ENCODE measurements around the gene MTPN.

The MTPN gene, protein sequence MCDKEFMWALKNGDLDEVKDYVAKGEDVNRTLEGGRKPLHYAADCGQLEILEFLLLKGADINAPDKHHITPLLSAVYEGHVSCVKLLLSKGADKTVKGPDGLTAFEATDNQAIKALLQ

DNA sequence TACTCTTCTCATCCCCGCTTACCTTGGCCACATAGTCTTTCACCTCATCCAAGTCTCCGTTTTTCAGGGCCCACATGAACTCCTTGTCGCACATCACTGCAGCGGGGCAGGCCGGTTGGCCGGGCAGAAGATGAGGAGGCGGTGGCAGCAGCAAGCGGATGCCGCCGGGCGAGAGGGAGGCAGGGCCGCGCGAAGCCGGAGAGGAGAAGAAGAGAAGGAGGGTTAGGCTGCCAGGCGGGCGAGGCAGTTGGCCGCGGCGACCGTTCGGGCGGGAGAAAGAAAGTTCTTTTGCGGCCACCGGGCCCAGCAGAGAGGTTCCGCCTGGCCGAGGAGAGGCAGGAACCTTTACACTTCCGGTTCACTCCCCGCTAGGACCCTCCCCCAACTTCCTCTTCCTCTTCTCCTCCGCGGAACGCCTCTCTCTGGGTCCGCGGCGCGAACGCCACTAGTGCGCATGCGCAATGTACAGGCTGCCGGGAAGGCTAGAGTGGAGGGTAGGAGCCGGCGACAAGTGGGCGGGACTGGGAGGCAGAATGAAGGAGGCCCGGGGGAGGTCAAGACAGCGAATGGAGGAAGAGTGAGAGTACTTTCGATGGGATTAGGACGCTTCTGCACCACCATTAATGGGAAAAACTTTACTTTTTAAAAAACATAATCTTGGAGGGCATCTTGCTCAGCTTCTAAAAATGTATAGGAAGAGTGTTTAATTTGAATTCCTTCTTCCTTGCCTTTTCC, at the start of gene MTPN:
MTPN (minus strand) TSS at position 353 of the 735 bp plus-strand sequence; CDS start at position 94, 259 bp downstream.
- DNase-seq (ENCODE audit: low read depth, low spot score) = peak; percentile 90

DNA sequence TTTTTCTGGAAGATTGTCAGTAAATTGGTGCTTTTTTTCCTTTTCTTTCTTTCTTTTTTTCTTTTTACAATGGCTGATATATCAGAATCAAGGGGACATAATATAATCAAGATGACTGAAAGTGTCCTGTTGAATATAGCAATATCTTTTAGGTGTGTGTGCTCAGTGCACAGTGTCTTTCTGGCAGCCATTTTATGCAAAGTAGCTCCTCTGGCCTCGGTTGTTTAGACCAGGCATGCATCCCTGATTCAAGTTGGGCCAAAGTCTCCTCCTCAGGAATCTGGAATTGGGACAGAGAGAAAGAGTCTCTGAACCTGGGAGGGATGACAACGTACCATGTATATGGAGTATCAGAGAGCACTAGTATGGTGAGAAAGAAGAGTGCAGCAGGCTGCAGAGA, 49.0 kb upstream of the MTPN start:
- DNase-seq (ENCODE audit: low read depth, low spot score) = no peak

DNA sequence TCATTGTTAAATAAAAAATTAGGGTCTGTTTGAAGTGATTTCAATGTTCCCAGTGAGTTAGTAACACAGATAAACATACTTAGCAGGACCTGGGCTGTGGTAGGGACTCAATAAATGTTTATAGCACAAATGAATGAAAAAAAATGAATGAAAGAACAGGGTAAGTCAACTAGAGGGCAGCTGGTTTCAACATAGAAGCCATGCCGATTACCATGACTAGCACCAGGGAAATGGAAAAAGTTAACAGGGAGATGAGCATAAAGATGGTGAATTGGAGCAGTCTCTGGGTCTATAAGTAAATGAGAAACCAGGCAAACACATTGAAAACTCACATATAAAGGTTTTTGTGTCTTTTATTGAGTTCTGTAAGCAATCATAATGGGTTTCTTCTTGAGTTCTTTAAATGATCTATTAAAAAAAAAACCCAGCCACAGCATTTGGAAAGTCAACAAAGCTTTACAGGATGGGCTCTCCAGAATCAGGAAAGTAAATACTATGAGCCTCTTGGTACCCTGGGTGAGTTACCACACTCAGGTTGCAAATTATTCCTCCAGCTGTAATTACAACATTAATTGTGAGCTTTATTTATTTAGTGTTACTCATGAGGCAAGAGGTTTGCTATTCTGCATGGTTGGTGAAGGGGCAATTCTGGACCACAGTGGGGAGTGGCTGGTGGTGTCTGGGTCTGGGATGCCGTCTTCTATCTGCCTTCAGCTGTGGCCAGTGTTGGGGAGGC, 46.1 kb upstream of the MTPN start:
- DNase-seq (ENCODE audit: low read depth, low spot score) = no peak

DNA sequence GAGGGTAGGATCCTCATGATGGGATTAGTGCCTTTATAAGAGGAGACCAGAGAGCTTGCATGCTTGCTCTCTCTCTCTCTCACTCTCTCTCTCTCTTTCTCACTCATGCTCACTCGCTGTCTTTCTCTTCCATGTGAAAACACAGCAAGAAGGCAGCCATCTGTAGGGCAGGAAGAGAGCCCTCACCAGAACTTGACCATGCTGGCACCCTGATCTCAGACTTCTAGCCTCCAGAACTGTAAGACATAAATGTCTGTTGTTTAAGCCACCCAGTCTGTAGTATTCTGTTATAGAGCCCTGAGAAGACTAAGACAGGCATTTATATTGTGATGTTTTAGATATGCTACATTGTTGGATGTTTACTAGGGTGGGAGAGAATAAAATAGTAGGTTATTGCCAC, 43.4 kb upstream of the MTPN start:
- no peak for DNase-seq (ENCODE audit: low read depth, low spot score)

DNA sequence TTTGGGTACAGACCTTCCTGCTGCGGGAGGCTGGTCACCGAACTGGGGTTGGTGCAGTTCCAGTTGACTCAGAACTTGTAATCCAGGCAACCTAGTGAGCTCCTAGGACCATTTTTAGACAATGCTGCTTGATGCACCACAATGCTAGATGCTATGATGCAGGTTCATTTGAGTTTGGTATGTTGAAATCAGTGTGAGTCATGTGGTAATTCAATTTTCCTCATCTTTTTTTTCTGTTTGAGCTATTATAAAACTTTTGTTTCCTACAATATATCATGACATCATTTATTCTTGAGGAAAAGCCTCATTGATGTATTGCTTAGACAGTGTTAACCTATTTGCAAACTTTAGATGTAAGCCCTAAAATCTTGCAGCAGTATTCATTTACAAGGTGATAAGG, 40.9 kb upstream of the MTPN start:
- DNase-seq (ENCODE audit: low read depth, low spot score) = no peak

DNA sequence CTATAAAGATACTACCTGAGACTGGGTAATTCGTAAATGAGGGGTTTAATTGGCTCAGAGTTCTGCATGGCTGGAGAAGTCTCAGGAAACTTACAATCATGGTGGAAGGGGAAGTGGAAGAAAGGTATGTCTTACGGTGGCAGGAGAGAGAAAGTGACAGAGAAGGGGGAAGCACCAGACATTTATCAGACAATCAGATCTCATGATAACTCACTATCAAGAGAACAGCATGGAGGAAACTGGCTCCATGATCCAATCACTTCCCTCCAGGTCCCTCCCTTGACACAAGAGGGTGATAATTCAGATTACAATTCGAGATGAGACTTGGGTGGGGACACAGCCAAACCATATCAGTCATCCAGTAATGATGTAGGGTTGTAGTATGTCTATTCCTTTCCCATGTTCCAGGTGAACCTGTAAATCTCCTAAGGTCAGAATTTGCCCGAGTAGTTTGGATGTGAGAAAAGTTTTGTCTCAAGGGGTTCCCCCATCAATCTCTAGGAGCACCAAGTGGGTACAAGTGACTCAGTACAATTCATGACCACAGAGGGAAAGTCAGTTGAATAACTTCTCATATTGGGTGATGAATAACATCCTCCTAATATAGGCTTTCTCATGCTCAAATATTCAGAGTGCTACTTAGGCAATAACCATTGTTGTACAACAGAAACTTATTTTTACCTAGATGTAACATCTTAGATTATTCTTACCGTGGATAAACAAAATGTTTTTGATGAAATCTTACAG, 39.7 kb upstream of the MTPN start:
- no peak for DNase-seq (ENCODE audit: low read depth, low spot score)

DNA sequence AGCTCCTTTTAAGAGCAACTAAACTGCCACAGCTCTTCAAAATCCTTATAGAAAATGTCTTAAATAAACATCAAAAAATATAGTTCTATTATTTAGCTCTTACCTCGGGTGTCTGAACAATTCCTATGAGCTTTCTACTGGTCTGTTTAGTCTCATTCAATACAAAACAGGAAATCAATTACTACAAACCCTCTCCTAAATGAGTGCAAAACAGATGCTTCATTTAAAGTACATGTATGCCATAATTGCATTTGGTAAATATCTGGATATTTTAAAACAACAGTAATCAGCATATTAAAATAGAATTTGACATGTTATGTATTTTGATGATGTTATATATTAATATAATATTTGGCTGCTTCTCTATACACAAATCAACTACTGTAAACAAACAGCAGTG, 38.5 kb upstream of the MTPN start:
- DNase-seq (ENCODE audit: low read depth, low spot score) = no peak

DNA sequence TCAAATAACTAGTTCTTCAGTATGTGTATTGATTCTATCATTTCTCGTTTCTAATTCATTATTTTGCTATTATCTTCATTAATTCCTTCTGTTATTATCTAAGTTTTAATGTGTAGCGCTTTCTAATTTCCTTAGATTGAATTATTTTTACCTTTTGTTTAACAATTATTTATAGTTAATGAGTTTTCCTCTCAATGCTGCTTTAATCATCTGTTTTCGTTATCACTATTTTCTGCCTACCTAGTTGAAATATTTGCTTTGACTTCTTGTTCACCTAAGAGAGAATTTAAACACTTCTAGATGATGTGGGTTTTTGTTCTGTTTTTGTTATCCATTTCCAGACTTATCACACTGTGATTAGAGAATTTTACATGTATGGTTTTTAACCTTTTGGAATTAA, 37.5 kb upstream of the MTPN start:
- no peak for DNase-seq (ENCODE audit: low read depth, low spot score)

DNA sequence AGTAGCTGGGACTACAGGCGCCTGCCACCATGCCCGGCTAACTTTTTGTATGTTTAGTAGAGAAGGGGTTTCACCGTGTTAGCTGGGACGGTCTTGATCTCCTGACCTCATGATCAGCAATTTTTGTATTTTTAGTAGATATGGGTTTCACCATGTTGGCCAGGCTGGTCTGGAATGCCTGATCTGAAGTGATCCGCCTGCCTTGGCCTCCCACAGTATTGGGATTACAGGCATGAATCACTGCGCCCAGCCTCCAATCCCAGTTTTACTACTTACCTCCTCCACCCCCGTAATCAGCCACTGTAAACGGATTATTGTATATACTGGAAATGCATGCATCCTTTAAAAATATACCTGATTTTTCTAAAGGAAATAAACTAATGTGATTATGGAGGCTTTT, 35.1 kb upstream of the MTPN start:
- DNase-seq (ENCODE audit: low read depth, low spot score) = no peak

DNA sequence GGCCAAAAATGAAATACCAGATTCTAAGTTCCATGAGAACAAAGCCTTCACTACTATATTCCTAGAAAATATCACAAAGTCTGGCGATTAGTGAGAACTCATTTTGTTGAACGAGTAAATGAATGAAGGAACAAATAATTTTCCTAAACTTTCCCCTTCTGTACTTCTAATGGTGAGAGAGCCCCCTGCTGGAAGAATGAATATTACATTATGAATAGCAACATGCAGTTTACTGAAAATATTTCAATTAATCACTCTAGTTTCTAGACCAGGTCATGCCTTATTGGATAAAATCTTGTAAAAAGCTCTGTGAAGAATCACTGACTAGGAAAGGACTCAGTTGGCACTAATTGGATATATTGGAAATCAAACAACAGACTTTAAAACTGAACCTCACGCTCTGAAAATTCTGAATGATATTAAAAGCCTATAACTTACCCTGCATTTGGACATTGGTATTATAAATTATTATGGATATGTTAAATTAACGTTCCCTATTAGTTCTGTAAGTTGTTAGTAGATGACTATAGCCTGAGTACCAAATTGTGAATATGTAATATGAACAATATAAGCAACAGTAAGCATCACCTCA, 32.4 kb upstream of the MTPN start:
- no peak for DNase-seq (ENCODE audit: low read depth, low spot score)

DNA sequence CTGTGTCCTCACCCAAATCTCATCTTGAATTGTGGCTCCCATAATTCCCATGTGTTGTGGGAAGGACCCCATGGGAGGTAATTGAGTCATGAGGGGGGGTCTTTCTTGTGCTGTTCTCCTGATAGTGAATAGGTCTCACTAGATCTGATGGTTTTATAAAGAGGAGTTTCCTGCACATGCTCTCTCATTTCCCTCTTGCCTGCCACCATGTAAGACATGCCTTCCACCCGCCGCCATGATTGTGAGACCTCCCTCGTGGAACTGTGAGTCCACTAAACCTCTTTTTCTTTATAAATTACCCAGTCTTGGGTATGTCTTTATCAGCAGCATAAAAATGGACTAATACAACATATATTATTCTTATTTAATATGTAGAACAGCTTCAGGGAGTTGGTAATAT, 29.0 kb upstream of the MTPN start:
- DNase-seq (ENCODE audit: low read depth, low spot score) = no peak

DNA sequence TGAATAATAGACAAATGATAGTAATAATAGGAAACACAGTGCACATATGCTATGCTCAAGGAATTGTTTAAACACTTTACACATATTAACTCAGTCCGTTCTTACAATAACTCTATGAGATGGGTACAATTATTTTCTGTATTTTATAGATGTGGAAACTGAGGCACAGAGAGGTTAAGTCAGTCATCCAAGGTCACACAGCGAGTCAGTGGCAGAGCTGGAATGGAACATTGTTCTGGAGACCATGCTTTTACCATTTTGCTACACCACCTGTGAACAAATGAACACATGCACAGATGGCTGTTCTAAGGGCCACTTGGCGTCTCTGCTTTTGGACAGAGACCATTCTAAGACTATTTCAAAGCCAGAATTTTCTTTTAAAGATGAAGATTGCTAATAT, 26.9 kb upstream of the MTPN start:
- DNase-seq (ENCODE audit: low read depth, low spot score) = no peak

DNA sequence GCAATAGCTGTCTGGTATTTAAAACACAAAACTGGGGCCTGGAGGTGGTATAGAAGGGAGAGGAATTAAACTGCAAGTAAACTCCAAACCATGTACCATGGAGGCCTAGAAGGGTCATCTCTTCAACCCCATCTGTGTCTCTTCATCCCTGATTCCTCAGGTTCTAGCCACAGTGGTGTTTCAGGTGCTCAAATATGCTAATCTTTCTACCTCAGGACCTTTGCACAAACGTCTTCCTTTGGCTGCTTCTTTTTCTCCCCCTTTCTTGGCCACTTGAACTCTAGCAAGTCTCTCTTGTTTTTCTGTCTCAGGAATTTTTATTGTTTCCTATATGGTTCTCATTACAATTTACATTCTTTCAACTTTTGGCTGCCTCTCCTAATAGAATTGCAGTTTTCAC, 25.6 kb upstream of the MTPN start:
- no peak for DNase-seq (ENCODE audit: low read depth, low spot score)

DNA sequence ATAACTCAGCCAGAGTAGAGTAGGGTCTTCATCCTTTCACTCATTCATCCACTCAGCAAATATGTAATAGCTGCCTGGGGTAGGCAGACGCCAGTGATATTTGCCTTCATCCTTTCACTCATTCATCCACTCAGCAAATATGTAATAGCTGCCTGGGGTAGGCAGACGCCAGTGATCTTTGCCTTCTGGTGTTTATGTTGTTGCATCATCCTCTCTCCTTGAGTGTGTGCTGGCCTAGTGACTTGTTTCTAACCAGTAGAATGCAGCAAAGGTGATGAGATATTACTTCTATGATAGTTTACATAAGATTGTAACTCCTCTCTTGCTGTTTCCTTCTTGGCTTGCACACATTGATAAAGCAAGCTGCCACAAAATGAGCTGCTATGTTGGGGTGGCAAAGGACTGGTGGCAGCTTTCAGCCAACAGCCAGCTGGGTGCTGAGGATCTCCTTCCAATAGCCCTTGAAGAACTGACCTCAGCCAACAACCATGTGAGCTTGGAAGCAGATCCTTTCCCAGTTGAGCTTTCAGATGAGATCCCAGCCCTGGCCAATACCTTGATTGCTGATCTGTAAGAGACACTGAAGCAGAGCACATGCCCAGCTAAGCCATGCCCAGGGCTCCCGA, 23.2 kb upstream of the MTPN start:
- no peak for DNase-seq (ENCODE audit: low read depth, low spot score)

DNA sequence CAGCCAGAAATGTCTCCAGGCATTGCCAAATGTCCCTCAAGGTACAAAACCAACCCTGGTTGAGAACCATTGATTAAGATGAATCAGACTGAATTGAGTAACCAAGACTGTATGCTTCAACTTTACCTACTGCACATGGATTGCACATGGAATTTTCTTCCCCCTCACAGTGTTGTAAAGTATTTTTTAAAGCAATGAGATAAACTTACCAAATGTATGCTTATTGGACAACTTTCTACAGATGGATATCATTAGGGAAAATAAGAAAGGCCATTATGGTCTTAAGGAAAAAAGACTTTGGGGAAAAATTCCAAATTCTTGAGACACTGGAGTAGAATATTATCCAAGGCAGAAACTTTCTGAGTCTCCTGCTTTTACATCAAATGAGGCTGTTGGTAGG, 20.9 kb upstream of the MTPN start:
- DNase-seq (ENCODE audit: low read depth, low spot score) = no peak

DNA sequence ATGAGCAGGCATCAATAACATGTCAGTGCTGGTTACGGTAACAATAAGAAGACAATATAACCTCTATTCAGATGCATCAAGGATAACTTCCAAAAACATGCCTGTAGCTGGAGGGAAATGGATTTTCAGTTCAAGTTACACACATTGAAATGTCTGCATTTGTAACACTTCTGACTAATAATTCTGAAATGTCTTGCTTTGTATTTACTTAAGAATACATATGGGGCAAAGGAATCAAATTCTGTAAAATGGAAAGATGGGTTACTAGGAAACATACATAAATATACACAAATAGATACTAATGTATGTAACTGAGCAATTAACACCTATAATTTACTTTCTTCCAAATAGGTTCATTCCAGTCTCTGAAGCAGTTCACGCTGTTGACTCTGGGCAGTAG, 18.6 kb upstream of the MTPN start:
- no peak for DNase-seq (ENCODE audit: low read depth, low spot score)

DNA sequence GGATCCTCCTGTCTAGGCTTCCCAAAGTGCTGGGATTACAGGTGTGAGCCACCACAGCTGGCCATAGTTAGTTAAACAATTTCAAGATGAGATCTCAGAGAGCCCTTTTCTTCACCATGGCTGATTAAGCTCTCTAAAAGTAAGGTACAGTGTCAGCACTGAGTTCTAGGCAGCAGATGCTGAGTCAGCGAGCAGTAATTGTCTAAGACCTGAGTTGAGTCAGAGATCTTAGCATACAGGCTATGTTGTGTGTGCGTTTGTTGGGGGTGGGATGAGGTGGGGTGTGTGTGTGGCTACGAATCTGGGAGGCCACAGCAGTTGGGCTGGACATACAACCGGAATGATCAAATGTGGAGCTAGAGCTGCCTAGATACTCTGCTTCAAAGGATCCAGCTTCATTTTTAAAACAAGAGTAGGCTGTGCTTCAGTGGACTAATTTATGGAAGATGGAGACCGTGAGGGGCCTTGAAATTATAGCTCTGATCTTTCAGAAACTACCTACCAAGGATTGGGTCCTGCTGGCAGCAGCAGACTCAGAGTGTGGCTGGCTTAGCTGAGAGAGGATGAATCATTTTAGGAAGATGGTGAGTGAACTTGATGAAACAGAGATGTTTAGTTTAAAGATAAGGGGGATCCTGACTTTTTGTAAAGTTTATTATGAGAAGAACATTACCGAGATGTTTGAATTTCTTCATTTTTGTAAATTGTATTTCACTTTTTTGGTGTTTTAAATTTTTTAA, 17.5 kb upstream of the MTPN start:
- no peak for DNase-seq (ENCODE audit: low read depth, low spot score)

DNA sequence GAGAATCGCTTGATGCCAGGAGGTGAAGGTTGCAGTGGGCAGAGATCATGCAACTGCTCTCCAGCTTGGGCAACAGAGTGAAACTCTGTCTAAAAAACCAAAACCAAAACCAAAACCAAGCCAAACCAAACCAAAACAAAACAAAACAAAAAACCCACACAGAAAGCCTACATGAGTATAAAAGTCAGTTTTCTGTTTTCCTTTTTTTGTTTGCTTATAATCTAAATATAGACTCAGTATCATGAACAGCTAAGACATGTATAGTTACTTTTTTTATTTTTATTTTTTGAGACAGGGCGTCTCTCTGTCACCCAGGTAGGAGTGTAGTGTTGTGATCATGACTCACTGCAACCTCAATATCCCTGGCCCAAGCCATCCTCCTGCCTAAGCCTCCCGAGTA, 16.8 kb upstream of the MTPN start:
- no peak for DNase-seq (ENCODE audit: low read depth, low spot score)

DNA sequence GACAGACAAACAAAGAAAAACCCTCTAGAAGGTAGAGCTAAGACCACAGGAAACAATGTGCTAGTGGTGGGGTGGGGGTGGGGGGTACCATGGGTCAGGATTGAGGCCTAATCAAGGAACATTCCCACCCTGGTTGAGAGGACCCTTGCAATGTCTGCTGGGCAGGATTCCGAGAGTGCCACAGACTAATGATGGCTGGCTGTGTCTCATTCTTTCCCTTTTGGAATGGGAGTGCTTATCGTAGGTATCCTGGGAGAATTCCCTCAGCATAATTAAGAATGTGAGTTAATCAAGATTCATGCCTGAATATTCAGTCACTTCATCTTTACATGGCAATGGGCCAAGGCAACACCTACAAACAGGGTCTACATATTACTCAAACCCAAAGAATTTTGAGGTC, 14.7 kb upstream of the MTPN start:
- DNase-seq (ENCODE audit: low read depth, low spot score) = no peak

DNA sequence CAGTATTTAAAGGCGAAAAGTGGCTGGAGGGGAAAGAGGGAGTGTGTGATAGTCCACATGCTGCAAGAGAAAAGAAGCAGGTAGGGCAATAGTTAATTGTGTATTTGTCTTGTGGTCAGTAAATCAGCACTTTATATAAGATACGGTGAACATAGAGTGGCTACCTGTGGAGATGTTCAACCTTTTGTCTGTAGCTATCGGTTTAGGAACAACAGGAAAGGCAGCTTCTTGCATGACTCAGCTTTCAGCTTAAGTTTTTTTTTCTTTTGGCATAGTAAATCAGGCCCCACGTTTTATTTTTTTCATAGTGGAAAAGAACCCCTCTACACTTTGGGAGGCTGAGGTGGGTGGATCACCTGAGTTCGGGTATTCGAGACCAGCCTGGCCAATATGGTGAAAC, 14.2 kb upstream of the MTPN start:
- DNase-seq (ENCODE audit: low read depth, low spot score) = no peak

DNA sequence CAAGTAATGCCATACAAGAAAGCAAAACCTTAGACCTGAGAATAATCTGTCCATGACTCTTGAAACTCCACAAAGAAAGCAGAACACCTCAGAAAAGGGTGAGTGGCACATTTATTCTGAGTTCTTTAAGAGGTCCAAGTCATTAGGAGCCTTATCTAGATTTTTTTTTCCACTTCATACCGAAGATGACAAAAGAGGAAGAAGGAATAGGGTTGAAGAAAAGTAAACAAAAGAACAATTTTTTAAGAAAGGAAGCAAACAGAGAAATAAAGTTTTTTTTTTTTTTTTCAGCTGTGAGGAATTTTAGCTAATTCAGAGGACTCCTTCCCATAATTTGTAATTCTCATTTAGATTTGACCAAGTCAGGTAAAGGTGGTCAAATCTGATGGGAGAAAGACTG, 13.1 kb upstream of the MTPN start:
- DNase-seq (ENCODE audit: low read depth, low spot score) = no peak

Data from activated naive CD8-positive, alpha-beta T cell treated with anti-CD3 and anti-CD28 coated beads, Interleukin-2, amount 50 U/mL, for 16 hours (primary cell).